Measurements from ENCODE around the gene ERC2.

ERC2 gene

DNA sequence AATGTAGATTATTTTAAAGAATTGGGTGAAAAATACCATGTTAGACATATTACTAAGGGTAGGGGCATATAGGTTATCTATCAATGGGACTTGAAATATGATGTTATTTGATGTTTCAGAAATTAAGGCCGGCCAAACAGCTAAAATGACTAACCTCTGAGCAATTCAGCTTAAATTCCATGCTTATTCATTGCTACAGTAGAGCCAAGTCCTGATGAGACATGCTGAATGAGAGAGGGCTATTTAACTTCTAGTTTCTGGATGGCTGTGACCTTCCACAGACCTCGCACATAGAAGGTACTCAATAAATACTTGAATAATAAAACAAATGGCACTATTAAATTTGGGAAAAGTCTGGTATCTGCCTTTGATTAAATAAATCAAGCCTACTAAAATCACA, 805.6 kb downstream of the ERC2 start:
- DNase-seq (ENCODE audit: extremely low read depth in 1 of 2, low read depth in 1 of 2) = no peak

- DNase-seq (ENCODE audit: extremely low read depth in 1 of 2, low read depth in 1 of 2) = no peak
Measured at GRCh38 chr3:55661571-55661970, 806.7 kb downstream of the ERC2 start.

DNA sequence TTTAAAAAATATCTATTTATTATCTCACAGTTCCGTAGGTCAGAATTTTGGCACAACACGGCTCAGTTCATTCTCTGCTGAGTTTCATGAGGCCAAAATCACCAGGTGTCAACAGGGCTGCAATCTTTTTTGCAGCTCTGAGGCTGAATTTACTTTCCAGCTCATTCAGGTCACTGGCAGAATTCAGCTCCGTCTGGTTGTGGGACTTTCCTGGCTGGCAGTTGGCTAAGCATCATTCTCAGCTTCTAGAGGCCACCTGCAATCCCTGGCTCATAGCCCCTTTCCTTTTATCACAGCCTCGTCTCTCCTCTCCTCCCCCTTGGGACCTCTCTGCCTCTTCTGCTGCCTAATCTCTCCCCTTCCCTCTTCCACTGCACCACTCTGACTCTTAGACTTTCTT, 807.1 kb downstream of the ERC2 start:
- DNase-seq (ENCODE audit: extremely low read depth in 1 of 2, low read depth in 1 of 2) = no peak

GRCh38 chr3:55660642-55661041, 807.6 kb downstream of the ERC2 start:
- DNase-seq (ENCODE audit: extremely low read depth in 1 of 2, low read depth in 1 of 2) = no peak

GRCh38 chr3:55659701-55660100, 808.6 kb downstream of the ERC2 start:
- DNase-seq (ENCODE audit: extremely low read depth in 1 of 2, low read depth in 1 of 2) = no peak

DNA sequence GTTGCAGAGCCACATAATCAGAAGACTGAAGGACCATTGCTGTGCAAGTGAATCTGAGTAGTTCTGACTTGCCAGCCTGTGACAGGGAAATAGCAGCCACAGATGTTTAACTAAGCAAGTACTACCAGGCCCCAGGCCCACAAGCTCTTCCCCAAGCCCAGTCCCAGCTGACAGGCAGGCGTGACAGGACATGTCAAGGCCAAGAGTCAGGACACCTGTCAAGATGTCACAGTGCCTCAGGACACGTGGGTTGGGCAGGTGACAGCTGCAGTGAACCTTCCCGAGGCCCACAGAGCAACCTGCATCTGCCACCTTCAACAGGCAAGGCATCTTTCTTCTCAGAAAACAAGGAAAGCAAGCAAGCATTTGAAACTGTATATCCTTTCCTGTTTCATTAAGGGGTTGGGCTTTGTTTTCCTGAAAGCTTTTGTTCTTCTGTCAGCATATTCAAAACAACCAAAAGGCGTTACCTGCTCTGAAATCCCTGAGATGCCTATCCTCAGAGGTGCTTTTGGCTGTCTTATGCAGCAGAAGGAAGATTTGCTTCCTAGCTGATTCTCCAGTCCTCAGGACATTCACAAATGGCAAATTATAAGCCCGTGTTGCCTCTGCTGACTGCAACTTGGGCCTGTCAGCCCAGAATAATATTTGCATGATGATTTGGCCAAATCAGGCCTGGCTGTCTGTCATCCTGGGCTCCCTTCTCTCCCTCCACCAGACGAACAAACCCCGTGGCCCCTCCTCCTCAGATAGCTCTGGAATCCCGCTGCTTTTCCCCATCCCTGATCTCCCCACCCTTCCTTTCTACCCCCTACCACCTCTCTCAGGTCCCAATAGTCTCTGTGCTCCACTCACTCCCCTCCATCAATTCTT, 809.3 kb downstream of the ERC2 start:
- no peak for DNase-seq (ENCODE audit: extremely low read depth in 1 of 2, low read depth in 1 of 2)

DNA sequence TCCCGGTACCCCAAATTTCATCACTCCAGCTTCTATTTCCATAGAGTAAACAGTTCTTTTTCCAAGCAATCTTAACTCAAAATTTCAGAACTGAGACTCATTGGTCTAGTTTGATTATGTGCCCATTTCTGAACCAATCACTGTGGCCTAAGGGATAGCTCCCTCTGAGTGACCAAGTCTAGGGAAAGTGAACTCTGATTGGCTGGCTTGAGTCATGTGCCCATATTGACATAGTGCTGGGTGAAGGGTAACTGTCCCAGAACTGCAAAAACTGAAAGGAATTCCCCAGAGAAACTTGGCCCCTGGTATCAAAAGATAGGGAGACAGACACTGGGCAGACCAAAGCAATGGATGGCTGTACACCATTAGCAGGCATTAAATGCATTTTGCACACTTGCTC, 810.0 kb downstream of the ERC2 start:
- no peak for DNase-seq (ENCODE audit: extremely low read depth in 1 of 2, low read depth in 1 of 2)

- DNase-seq (ENCODE audit: extremely low read depth in 1 of 2, low read depth in 1 of 2) = no peak
Measured at GRCh38 chr3:55655544-55655943, 812.7 kb downstream of the ERC2 start.

DNA sequence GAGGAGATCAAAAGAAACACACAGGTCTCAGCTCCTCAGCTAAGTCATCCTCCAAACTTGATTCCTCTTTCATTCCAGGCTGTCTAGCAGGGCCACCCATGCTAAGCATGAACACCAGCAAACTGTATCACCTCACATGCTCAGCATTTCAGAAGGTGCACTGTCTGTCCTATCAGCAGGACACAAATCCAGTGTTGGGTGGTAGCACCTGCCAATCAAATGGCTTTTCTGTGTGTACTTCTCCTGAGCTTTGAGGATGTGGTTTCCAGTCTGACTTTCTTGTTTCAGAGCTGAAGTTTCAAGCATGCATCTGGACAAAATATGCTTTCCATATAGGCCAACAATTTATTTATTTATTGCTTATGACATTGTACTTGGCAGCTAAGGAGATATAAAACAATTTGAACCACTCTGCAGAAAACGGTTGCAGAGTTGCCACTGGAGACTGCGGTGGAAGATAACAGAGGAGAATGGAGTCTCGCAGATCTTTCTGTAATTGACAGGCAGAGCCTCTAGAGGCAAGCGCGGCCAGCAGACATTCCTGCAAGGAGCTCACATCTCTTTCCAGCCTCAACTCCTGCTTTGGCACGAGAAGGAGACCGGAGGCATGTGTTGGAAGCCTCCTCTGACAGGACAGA, 814.0 kb downstream of the ERC2 start:
- no peak for DNase-seq (ENCODE audit: extremely low read depth in 1 of 2, low read depth in 1 of 2)

DNA sequence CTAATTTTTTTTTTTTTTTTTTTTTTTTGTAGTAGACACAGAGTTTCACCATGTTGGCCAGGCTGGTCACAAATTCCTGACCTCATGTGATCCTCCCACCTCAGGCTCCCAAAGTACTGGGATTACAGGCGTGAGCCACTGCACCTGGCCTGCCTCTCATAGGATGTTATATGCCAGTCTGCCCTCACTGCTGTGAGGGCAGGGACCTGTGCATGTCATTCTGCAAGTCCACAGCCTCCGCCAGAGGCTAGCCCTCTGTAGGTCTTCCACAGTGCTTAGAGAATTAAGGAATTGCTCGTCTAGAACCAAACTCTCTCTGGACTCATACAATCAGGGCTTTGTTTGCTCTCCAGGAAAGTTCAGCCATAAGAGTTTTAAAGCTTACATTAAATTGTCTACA, 817.3 kb downstream of the ERC2 start:
- DNase-seq (ENCODE audit: extremely low read depth in 1 of 2, low read depth in 1 of 2) = no peak

- no peak for DNase-seq (ENCODE audit: extremely low read depth in 1 of 2, low read depth in 1 of 2)
Measured at GRCh38 chr3:55650011-55650410, 818.3 kb downstream of the ERC2 start.

DNA sequence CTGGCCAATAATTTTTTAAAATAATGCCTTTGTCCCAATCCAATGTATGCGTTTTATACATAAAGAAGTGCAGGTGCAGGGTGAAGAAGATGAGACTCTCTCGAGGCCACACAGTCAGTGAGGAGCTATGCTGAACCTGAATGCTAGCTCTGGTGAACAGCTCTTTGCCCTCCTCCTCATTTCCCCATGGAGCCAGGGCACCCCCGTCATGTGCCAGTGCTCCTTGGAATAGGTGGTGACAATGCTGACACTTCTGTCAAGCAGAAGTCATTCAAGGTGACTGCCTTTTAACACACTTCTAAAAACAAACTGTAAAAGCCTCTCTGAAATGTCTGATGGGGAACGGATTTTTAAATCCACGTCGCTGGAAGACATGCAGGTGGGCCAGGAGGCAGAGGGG, 818.7 kb downstream of the ERC2 start:
- DNase-seq (ENCODE audit: extremely low read depth in 1 of 2, low read depth in 1 of 2) = no peak

GRCh38 chr3:55648591-55649318, 819.5 kb downstream of the ERC2 start:
- no peak for DNase-seq (ENCODE audit: extremely low read depth in 1 of 2, low read depth in 1 of 2)

GRCh38 chr3:55647670-55648069, 820.6 kb downstream of the ERC2 start:
- DNase-seq (ENCODE audit: extremely low read depth in 1 of 2, low read depth in 1 of 2) = no peak

DNA sequence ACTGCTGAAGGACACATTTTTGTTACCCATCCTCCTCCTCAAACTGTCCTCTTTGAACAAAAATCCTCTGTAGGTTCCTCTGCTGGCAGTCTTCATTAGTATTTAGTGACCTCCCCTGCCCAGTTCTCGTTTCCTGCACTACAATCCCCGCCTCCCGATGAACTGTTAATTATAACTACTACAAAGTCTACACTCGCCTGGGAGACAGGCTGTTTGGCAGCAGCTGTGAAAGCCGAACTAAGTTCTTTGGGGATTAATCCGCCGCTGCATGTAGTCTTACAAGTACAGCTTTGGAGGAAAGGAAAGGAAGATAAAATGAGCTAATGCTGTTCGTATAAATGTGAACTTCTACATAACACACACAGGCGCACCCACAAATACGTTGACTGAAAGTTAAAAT, 821.2 kb downstream of the ERC2 start:
- no peak for DNase-seq (ENCODE audit: extremely low read depth in 1 of 2, low read depth in 1 of 2)

- no peak for DNase-seq (ENCODE audit: extremely low read depth in 1 of 2, low read depth in 1 of 2)
Measured at GRCh38 chr3:55646121-55646520, 822.1 kb downstream of the ERC2 start.

- DNase-seq (ENCODE audit: extremely low read depth in 1 of 2, low read depth in 1 of 2) = no peak
Measured at GRCh38 chr3:55645422-55645821, 822.8 kb downstream of the ERC2 start.

- no peak for DNase-seq (ENCODE audit: extremely low read depth in 1 of 2, low read depth in 1 of 2)
Measured at GRCh38 chr3:55643283-55643682, 825.0 kb downstream of the ERC2 start.

DNA sequence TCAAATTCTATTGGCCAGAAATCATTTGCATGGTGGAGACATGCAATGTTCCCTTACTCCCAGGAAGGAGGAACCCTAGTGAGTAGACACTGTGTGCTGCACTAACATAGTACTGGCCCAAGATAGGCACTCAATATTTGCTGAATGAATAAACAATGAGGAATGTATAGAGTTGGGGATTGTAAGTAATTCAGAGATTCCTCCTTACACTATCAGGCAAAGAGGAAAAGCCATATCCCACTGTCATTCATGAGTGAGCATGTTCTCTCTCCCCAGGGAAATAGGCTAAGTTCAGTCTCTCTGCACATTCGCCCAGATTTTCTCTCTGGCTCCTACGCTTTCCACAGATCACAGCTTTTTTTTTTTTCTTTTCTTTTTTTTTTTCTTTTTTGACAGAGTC, 826.3 kb downstream of the ERC2 start:
- no peak for DNase-seq (ENCODE audit: extremely low read depth in 1 of 2, low read depth in 1 of 2)

- no peak for DNase-seq (ENCODE audit: extremely low read depth in 1 of 2, low read depth in 1 of 2)
Measured at GRCh38 chr3:55639896-55640765, 828.1 kb downstream of the ERC2 start.

GRCh38 chr3:55639143-55639542, 829.1 kb downstream of the ERC2 start:
- DNase-seq (ENCODE audit: extremely low read depth in 1 of 2, low read depth in 1 of 2) = no peak

All from activated CD8-positive, alpha-beta memory T cell treated with anti-CD3 and anti-CD28 coated beads for 1 hour (primary cell).